Liver (tissue), 3 donors: ENCODE data around the gene FAM3A.

ENCODE experiments used
- GABPA ChIP-seq, 2 donors: IDR thresholded peaks in 1 of 2; conservative IDR thresholded peaks in 1 of 2; 2 replicates each; pipeline ENCODE4 v1.6.1; 2016; ENCODE audit warnings: antibody characterized with exemption in 2 of 2, mild to moderate bottlenecking in 1 of 2, moderate library complexity in 1 of 2
- HNF4G ChIP-seq: IDR thresholded peaks from 2 replicates; pipeline ENCODE4 v1.6.1; 2016; ENCODE audit warnings: antibody characterized with exemption
- JUND ChIP-seq, 2 donors: IDR thresholded peaks; 2 replicates each; pipeline ENCODE4 v1.6.1; 2016; ENCODE audit warnings: antibody characterized with exemption in 2 of 2
- RAD21 ChIP-seq, 2 donors: IDR thresholded peaks; 2 replicates each; pipeline ENCODE4 v1.6.1; 2016; ENCODE audit warnings: antibody characterized with exemption in 2 of 2, mild to moderate bottlenecking in 2 of 2
- RXRA ChIP-seq, 2 donors: IDR thresholded peaks; 2 replicates each; pipeline ENCODE4 v1.6.1; 2017 to 2018; ENCODE audit warnings: antibody characterized with exemption in 2 of 2, mild to moderate bottlenecking in 1 of 2
- TAF1 ChIP-seq: conservative IDR thresholded peaks from 2 replicates; pipeline ENCODE4 v1.6.1; 2016; ENCODE audit warnings: antibody characterized with exemption, mild to moderate bottlenecking
- YY1 ChIP-seq: IDR thresholded peaks from 2 replicates; pipeline ENCODE4 v1.6.1; 2016; ENCODE audit warnings: antibody characterized with exemption, mild to moderate bottlenecking
- TF ChIP-seq, protein P1 (sequence below): IDR thresholded peaks from 2 replicates; pipeline ENCODE4 v1.6.1; 2016; ENCODE audit warnings: antibody characterized with exemption, mild to moderate bottlenecking
- TF ChIP-seq, protein P2 (sequence below): fragments of 150-350 bp; IDR thresholded peaks from 2 replicates; pipeline ENCODE4 v1.5.1; 2017; ENCODE audit warnings: improper control_type of control experiment, low read depth, low read length; ENCODE audit not compliant: missing input control
- TF ChIP-seq, protein P3 (sequence below): IDR thresholded peaks from 2 replicates; pipeline ENCODE4 v1.6.1; 2016; ENCODE audit warnings: antibody characterized with exemption
- TF ChIP-seq, protein P4 (sequence below): IDR thresholded peaks from 2 replicates; pipeline ENCODE4 v1.6.1; 2016; ENCODE audit warnings: antibody characterized with exemption
- donor health status: healthy.
- donor health status: healthy.

DNA sequence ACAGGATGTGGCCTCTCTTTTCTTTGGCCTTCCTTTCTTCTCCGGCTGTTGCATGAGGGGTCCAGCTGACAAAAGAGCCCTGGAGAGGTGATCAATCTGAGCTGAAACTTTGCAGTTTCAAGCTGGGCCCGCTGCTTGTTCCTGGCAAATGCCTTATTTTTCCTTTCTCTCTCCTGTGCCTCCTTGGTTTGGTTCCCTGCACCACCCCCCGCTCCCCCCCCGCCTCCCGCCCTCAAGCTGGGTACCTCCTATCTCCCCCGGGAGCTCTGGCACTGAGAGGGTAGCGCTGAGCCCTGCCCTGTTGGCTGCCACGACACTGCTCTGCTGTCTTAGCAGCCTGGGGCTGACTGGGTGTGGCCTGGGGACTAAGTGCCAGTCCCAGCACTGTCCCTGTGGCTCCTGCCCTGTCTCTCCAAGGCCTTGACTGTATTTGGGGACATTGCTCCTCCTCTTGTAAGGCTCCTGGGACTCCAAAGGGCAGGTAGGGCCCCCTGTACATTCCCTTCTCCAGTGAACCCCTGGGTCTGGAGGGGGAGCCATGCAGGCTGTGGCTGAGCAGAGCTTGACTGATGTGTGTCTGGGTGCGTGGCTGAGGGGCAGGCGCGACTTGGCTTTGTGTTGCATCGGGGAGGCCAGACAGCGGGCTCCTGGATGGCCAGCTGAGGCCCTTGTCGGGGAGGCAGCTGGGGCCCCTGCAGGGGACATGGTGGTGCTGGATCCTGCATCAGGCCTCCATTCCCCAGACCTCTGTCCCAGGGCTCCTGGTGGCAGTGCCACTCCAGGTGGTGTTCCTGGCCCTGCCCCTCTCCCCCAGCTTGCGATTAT, 56.9 kb downstream of the FAM3A start:
- TF ChIP-seq TAF1 (no peak), HNF4G (no peak), YY1 (no peak), JUND (IDR thresholded peaks at IDR 0.05) (no peak), RAD21 (IDR thresholded peaks at IDR 0.05) (no peak), GABPA (IDR thresholded peaks at IDR 0.05 in 1 of 2, conservative IDR thresholded peaks at IDR 0.05 in 1 of 2) (no peak), RXRA (IDR thresholded peaks at IDR 0.05) (no peak)
- TF ChIP-seq, protein P1, sequence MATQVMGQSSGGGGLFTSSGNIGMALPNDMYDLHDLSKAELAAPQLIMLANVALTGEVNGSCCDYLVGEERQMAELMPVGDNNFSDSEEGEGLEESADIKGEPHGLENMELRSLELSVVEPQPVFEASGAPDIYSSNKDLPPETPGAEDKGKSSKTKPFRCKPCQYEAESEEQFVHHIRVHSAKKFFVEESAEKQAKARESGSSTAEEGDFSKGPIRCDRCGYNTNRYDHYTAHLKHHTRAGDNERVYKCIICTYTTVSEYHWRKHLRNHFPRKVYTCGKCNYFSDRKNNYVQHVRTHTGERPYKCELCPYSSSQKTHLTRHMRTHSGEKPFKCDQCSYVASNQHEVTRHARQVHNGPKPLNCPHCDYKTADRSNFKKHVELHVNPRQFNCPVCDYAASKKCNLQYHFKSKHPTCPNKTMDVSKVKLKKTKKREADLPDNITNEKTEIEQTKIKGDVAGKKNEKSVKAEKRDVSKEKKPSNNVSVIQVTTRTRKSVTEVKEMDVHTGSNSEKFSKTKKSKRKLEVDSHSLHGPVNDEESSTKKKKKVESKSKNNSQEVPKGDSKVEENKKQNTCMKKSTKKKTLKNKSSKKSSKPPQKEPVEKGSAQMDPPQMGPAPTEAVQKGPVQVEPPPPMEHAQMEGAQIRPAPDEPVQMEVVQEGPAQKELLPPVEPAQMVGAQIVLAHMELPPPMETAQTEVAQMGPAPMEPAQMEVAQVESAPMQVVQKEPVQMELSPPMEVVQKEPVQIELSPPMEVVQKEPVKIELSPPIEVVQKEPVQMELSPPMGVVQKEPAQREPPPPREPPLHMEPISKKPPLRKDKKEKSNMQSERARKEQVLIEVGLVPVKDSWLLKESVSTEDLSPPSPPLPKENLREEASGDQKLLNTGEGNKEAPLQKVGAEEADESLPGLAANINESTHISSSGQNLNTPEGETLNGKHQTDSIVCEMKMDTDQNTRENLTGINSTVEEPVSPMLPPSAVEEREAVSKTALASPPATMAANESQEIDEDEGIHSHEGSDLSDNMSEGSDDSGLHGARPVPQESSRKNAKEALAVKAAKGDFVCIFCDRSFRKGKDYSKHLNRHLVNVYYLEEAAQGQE, result no peak
- TF ChIP-seq, protein P2, sequence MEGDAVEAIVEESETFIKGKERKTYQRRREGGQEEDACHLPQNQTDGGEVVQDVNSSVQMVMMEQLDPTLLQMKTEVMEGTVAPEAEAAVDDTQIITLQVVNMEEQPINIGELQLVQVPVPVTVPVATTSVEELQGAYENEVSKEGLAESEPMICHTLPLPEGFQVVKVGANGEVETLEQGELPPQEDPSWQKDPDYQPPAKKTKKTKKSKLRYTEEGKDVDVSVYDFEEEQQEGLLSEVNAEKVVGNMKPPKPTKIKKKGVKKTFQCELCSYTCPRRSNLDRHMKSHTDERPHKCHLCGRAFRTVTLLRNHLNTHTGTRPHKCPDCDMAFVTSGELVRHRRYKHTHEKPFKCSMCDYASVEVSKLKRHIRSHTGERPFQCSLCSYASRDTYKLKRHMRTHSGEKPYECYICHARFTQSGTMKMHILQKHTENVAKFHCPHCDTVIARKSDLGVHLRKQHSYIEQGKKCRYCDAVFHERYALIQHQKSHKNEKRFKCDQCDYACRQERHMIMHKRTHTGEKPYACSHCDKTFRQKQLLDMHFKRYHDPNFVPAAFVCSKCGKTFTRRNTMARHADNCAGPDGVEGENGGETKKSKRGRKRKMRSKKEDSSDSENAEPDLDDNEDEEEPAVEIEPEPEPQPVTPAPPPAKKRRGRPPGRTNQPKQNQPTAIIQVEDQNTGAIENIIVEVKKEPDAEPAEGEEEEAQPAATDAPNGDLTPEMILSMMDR, result no peak
- TF ChIP-seq, protein P3, sequence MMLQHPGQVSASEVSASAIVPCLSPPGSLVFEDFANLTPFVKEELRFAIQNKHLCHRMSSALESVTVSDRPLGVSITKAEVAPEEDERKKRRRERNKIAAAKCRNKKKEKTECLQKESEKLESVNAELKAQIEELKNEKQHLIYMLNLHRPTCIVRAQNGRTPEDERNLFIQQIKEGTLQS, result no peak
- TF ChIP-seq, protein P4, sequence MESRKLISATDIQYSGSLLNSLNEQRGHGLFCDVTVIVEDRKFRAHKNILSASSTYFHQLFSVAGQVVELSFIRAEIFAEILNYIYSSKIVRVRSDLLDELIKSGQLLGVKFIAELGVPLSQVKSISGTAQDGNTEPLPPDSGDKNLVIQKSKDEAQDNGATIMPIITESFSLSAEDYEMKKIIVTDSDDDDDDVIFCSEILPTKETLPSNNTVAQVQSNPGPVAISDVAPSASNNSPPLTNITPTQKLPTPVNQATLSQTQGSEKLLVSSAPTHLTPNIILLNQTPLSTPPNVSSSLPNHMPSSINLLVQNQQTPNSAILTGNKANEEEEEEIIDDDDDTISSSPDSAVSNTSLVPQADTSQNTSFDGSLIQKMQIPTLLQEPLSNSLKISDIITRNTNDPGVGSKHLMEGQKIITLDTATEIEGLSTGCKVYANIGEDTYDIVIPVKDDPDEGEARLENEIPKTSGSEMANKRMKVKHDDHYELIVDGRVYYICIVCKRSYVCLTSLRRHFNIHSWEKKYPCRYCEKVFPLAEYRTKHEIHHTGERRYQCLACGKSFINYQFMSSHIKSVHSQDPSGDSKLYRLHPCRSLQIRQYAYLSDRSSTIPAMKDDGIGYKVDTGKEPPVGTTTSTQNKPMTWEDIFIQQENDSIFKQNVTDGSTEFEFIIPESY, result no peak
